Esophagus squamous epithelium (tissue), 4 donors: ENCODE measurements around the gene SLC36A2.

Source experiments
- CTCF ChIP-seq, 6 experiments: fragments of 450-650 bp in 4 of 6; fragments of 200-600 bp in 2 of 6; sonication (generic) in 2 of 6; IDR thresholded peaks; one replicate each; pipeline ENCODE4 v1.5.1; 2016 to 2019; ENCODE audit warnings: antibody characterized with exemption in 6 of 6, mild to moderate bottlenecking in 4 of 6, moderate library complexity in 4 of 6
- POLR2A ChIP-seq, 4 donors: fragments of 450-650 bp; IDR thresholded peaks; one replicate each; pipeline ENCODE4 v1.6.1; 2017; ENCODE audit warnings: antibody characterized with exemption in 4 of 4, mild to moderate bottlenecking in 4 of 4, moderate library complexity in 3 of 4

- no peak for TF ChIP-seq CTCF (IDR thresholded peaks at IDR 0.05)
- no peak for TF ChIP-seq POLR2A (IDR thresholded peaks at IDR 0.05)
Observed at GRCh38 chr5:151270599-151270998, 76.8 kb downstream of the SLC36A2 start.
